ENCODE measurements around the gene CCNH.
A peak's percentile ranks its signal among the peaks of the same experiment; 100 is the strongest.

CCNH gene

DNA sequence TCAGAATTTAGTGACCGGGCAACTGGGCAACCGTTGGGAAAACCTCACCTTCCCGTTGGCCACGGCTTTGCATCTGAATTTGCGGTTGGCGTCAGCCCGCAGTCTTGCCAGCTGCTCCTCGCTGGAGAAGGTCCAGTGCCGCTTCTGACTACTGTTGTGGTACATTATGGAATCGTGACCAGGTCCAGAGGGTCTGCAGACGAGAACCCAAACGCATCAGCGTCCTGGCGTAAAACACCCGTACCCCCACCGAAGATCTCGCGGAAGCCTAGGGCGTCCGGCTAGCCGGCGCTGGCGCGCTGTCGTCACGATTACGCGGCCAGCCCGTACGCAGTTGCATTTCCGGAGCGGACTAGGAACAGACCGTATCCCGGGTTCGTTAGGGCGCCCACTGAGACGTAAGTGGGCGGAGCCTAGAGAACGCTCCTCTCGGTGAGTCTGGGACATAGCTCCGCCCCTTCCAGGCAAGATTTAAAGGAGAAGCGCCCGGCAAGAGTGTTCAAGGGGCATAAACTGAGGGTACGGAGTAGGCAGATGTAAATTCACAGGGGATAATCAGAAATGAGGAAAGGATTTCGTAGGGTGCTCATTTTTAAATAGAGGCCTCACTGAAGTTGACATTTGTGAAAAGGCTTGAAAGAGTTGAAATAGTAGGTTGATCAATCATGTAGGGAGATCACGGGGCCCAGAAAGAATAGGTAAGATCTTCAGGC is at the start of gene CCNH:
Gene CCNH, minus strand, starts transcription at position 301 of the 713 bp plus-strand sequence. Its CDS starts 136 bp downstream, at position 165.
- peak; percentile 91 to 93 for DNase-seq (ENCODE audit: low read depth in 2 of 2)

DNA sequence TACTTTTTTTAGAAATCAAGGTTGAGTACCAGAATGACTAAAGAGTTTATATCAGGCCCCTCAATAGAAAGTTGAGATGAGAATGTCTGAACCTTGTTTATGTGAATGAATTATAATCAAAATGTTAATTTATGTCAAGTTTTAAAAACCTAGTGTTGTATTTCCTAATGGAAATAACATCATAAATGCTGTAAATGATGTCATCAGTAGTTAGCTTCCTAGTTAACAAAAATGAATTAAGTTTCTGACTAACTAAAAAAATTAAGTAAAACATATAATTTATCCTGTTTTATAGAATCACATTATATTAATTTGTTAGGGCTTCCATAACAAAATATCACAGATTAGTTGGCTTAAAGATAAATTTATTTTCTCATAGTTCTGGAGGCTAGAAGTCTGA is 45.0 kb upstream of the CCNH start:
- no peak for DNase-seq (ENCODE audit: low read depth in 2 of 2)

DNA sequence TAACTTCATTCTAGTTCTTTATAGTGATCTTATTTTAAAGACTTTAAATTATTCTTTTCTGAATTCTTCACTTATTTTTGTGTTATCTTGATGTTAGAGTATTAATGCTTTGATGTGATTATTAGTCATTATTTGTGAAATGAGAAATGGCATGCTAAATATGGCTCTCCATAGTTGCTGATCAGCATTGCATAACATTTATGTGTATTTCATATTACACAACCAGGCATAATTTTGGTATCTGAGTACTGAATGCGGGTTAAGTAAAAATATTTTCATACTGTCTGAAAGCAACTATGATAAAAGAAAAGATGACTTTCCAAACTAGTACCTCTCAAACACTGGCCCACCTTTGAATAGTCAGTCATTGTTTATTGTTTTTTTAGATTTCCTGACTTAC is 41.1 kb upstream of the CCNH start:
- no peak for DNase-seq (ENCODE audit: low read depth in 2 of 2)

DNA sequence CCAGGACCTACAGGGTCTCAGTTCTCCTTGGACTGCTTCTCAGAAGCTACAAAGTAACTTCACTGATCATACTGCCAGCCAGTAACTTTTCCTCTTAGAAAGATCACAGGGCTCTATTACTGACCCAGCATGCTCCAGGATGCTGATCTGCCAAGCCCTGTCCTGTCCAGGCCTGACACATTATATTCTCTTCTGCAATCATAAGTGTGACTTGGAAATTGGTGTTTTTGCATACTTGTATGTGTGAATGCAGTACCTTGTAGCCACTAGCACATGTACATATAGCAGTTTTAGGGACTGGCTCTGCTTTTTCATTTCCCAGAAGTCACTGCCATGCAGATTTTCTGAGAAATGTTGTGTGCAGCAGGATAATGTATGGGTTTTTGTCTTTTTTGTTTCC is 40.1 kb upstream of the CCNH start:
- no peak for DNase-seq (ENCODE audit: low read depth in 2 of 2)

DNA sequence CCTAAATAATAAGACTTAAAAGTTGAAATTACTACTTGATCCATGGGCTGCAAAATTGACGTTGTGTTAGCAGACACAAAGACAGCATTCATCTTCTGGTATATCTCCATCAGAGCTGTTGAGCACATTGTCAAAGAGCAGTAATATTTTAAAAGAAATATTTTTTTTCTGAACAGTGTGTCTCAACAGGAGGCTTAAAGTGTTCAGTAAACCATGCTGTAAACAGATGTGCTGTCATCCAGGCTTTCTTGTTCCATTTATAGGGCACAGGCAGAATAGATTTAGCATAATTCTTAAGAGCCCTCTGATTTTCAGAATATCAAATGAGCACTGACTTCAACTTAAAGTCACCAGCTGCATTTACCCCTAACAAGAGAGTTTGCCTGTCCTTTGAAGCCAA is 29.7 kb upstream of the CCNH start:
- no peak for DNase-seq (ENCODE audit: low read depth in 2 of 2)

DNA sequence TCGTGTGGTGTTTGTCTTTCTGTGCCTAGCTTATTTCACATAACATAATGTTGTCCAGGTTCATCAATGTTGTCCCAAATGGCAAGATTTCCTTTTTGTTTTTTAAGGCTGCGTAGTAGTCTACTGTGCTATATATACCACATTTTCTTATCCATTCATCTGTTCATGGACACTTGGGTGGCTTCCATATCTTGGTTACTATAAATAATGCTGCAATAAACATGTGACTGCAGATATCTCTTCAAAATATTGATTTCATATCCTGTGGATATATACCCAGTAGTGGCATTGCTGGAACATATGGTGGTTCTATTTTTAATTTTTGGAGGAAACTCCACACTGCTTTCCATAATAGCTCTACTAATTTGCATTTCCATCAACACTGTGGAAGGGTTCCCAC is 25.5 kb upstream of the CCNH start:
- DNase-seq (ENCODE audit: low read depth in 2 of 2): no peak

DNA sequence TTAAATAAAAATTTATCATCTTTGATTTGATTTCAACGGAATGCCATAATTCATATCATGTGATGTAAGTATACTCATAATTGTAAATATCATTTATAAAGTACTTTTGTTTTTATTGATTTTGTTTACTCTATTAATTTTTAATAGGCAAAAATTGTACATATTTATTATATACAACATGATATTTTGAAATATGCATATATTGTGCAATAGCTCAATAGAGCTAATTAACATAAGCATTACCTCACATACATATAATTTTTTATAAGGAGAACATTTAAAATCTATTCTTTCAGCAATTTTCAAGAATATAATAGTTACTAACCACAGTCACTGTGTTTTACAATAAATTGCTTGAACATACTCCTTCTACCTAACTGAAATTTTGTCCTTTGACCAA is 25.0 kb upstream of the CCNH start:
- no peak for DNase-seq (ENCODE audit: low read depth in 2 of 2)

DNA sequence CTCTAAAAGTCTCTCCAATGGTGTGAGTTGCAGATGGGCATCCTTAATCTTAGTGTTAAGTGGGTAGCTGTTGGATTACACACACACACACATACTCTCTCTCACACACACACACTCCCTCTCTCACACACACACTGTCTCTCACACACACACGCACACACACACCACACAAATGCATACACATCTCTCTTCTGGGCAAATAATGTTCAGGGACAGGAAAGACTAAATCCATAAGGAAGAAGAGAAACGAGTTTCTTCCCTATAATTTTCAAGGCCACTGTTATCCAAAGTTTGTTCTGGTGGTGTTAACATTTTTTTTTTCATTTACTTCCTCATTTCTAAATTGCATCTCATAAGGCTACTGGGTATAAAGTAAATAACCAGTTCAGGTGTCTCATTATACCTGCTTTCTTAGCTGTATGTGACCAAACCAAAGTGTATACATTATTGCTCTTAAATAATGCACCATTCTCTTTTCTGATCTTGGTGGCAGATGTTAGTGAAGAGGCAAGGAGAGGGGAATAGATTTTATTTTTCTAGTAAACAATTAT is 22.5 kb upstream of the CCNH start:
- DNase-seq (ENCODE audit: low read depth in 2 of 2): no peak

DNA sequence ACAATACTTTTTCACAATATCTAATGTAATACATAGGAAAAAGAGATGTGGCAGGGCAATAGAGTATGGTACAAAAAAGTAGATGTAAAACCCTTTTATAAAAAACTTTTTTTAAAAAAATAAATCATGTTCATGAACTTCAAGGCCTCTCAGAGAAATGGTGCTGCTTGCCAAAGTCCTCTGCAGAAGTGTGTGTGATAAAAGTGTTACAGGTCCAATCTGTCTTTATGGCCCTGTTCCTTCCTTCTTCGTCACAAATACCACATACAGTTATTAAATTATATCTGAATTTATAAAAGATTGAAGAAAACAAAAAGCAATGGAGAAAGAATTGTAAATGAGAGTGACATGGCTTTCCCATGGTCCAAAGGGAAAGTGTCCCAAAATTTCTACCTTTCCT is 21.7 kb upstream of the CCNH start:
- no peak for DNase-seq (ENCODE audit: low read depth in 2 of 2)

DNA sequence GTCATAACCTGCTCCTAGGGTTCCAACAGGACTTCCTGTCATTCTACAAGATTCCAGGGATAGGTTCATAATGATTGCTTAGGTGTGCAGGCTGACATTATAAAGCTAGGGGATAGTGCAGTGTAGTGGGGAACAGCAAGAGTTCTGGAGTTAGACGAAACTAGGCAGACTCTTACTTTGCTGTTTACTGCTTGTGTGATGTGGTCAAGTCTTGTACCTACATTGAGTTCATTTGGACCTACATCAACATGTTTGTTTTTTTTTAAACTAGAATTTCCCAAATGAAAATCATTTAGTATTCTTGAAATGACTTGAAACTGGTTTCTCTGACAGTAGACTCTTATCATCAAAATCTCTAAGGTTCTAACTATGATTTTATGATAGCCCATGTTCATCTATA is 21.2 kb upstream of the CCNH start:
- no peak for DNase-seq (ENCODE audit: low read depth in 2 of 2)

DNA sequence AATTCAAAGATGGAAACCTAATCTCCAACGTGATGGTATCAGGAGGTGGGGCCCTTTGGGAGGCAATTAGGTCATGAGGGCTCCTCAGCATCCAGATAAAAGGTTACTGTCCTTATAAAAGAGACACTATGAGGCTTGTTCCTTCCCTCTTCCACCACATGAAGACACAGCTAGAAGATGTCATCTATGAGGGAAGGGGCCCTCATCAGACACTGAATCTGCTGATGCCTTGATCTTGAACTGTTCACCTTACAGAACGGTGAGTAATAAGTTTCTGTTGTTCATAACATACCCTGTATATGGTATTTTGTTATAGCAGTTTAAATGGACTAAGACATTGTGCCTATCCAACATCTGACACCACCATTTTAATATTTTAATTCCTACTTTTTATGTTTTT is 19.7 kb upstream of the CCNH start:
- no peak for DNase-seq (ENCODE audit: low read depth in 2 of 2)

DNA sequence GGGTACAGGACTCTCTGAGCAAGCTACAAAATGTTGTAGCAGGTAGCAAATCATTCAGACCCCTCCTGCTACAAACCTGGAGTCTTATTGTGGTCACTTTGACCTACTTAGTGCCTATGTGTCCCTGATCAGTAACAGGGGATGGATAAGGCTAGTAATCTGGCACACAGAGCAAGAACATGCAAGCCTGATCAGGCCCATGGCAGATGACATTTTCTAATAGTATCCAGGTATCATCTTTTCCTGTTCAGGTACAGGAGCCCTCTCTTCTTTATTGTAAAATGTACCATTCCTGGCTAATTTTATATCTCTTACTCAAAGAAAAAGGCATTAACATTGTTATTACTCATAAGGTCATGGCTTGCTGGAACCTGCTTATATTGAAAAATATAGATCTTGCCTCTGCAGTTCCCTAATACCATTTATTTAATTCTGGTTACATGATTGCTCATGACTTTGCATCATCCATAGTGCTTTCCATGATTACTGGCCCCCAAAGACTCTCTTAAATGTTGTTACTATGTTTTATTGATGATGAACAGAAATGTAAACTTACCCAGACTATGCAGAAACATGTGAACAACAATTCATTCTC is 18.2 kb upstream of the CCNH start:
- DNase-seq (ENCODE audit: low read depth in 2 of 2): no peak

DNA sequence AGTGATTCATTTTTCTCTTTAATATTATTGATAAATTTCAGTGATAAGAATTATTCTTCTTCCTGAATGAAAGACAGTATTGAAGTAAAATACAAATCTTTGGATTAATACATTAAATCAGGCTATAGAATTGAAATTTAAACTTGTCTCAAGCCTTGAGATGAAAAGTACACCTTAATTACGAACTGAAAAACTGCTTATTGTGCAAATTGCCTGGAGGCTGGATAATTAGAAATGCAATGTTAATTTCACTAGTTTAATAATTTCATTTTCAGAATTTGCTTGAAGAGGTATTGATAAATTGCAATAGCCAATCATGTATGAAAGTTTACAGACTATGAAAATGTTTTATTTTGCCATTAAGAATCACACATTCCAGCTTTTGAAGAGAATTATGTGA is 11.0 kb upstream of the CCNH start:
- no peak for DNase-seq (ENCODE audit: low read depth in 2 of 2)

DNA sequence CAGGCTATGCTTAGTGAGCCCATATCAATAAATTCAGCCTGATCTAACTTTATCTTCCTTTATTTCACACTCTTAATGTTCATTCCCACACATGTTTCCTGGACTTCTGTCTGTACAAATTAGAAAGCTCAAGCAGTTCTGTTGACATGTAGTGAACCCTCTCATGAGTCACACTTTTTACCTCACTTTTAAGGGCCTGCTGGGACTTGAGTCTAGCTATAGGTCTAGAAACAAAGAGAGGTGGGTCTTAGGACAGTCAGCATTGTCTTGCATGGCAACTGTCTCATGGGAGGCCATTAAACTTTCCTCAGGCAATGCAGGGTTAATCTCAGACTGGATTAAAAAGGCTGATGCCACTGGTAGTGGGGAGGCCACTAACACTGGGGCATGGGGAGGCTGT is 8.6 kb upstream of the CCNH start:
- DNase-seq (ENCODE audit: low read depth in 2 of 2): no peak

DNA sequence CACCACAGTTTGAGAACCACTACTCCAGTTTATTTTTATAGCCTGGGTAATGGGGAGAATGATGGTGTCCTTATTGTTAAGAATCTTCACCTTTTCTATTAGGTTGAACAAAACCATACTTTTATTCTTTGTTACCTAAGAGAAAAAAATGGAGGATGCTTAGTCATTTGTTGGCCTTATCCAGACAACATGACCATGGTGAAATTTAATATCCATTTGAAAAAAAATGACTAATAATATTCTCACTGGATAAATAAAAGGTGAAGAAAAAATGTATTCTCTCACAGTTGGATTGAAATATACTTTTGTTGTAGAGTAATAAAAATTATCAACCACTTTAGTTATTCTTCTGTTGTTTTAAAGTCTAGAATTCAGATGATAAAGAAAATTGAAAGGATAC is 5.8 kb upstream of the CCNH start:
- no peak for DNase-seq (ENCODE audit: low read depth in 2 of 2)

DNA sequence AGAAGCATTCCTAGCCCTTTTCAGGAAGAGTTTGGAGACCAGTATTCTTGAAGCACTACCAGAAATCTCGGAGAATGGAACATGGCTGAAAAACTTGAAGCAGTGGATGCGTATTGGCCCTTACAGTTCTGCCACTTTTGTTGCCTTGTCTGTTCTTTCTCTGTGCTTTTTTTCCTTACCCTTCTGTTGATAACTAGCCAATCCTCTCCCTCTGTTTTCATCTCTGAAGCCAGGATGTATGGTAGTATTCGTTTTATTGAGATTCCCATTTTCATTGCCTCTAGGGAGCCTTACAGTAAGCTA is 564 bp upstream of the CCNH start:
- DNase-seq (ENCODE audit: low read depth in 2 of 2): no peak

DNA sequence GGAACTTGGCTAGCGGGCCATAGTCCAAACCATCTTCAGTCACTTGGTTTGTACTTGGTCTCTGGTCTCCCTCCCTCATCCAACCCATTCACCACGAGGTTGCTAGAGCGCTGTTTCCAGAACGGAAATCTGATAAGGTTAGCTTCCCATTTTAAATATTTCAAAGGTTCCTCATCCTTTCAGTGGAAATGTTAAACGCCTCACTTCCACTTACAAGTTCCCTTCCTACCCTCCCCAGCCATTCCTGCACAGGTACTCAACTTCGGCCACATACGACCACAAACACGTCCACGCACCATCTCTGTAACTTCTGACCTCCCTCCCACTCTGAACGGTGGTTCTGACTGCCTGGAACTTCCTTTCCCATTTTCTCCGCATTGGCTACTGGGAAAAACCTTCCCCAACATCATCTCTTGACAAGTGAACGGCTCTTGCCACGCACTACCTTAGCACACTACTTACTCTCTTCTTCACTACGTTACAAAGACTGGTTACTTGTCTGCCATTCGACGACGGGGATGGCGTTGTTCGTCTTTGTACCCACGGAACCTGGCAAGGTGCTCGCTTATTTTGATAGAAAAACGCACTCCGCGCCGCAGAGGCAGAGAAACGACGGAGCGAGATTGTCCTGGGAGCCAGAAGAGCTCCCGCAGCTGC is 629 bp downstream of the CCNH start:
- no peak for DNase-seq (ENCODE audit: low read depth in 2 of 2)

DNA sequence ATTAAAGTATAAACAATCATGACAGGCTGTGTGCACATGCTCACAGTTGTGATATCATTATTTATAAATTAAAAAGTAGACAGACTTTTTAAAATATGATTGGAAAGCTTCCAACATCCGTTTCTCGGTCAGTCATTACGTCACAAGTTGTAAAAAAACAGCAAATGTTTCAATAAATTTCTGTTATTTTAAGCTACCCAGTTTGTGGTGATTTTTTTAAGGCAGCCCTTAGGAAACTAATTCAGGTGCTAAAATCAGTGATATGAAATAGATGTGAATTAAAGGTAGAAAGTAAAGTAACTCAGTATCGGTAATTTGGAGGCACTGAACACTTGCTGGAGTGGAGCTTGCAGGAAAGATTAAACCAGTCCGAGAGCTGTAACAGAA is 1.2 kb downstream of the CCNH start:
- DNase-seq (ENCODE audit: low read depth in 2 of 2): no peak

DNA sequence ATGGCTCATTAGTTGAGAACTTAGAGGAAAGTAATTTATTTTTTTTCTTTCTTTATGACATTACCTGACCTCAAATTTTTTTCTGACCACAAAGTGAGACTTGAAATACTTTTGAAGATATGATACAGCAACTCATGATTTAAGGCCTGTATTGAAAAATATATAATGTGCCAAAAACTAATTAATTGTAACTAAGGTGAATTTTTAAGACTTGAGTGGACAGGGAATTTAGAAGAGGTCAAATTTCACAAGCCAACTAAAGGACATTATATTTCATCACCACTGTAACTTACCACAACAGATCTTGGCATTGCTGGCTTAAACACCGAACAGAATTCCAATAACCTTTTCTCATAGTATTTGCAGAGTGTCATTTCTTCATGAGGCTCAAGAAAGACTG is 1.8 kb downstream of the CCNH start:
- peak in 1 of 2 experiments; percentile 30 for DNase-seq (ENCODE audit: low read depth in 2 of 2)

DNA sequence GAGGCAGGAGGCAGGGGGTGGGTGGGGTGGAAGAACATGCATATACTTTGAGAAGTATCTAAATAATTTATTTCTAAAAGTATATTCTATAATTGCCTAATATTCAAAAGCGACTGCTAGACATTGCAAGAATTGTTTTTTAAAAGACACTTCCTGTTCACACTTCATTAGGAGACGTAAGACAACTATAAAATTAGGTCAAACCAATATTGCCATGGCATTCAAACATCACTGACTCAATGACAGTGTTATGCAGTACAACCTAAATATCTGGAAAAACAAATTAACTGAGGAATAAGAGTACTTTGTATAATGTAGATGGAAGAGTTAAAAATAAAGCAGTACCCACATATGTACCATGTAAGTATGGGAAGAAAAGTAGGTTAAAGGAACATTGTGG is 4.5 kb downstream of the CCNH start:
- no peak for DNase-seq (ENCODE audit: low read depth in 2 of 2)

DNA sequence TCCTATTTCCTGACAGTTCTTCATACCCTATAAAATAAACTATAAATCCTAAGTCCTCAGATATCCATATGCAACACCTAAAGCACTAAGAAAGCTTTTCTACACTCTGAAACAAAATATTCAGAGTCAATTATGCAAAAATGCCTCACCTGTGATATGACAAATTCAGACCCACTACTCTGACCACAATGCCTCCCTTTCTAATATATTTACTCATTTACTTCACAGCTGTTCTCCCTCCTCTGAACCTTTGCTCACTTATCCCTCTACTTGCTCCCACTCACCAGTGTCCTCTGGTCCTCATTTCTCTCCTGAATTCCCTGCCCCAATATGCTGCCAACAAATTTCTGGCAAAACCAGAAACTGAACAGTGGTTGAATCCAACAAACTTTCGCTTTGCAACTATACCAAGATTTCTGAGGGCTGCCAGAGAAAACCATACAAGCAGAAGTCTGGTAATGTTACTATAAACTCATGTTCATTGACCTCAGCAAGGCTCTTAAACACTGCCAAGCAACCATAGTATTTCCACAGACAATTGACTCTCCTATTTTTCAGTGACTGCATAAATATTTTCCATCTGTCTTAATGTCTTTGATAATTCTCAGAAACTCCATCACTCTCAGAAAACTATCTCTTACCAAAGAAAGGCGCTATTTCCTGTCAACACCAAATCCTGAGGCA is 7.1 kb downstream of the CCNH start:
- DNase-seq (ENCODE audit: low read depth in 2 of 2): no peak

DNA sequence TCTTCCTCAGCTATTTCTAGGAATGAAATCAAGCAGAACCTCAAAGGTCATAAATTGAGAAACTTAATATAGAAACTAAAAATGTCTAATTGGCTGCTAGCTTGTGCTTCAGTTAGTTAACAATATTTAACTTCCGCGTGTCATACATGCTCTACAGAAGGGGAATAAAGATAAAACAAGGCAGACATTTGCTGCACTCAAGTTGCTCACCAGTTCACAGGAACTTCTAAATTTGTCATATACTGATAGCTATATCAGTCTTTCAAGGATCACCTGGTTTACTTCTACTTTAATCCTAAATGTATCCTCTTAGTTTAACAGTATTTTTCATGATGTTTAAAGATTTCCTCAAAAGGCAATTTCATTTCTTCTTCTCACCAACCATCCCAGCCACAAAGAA is 8.4 kb downstream of the CCNH start:
- no peak for DNase-seq (ENCODE audit: low read depth in 2 of 2)

DNA sequence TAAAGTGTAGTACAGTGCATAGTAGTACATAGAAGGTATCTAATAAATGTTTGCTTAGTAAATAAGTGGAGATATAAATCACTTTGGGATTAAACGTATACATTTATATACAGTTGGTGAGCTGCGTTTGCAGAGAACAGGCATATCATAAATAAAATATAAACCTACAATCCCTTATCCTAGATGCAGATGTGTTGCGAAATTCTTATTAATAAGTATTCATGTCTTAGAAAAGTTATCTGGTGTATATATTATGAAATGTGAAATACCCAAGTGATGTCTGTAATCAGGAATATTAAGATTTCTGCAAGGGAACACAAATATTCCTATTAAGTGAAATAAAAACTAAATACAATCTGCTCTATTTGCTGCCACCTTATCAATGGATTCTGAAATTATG is 8.8 kb downstream of the CCNH start:
- no peak for DNase-seq (ENCODE audit: low read depth in 2 of 2)
